A549 (cell line): ENCODE measurements around the gene FUT7.

Experiments used
- CTCF ChIP-seq: fragments of >200 bp; sonication (Bioruptor Twin); formaldehyde crosslinking; IDR thresholded peaks from 3 replicates; pipeline ENCODE4 v1.5.1; 2016
- NR3C1 ChIP-seq: fragments of >200 bp; sonication (Bioruptor Twin); formaldehyde crosslinking; IDR thresholded peaks from 3 replicates; pipeline ENCODE4 v1.6.1; 2017
- PBX3 ChIP-seq: IDR thresholded peaks from 2 replicates; pipeline ENCODE4 v1.6.1; 2012
- POLR2A ChIP-seq: IDR thresholded peaks from 2 replicates; pipeline ENCODE4 v1.6.1; 2012; ENCODE audit warnings: mild to moderate bottlenecking, low read length

- TF ChIP-seq CTCF (no peak), PBX3 (no peak), POLR2A (no peak), NR3C1 (no peak)
Observed at GRCh38 chr9:137006116-137007003, 25.5 kb downstream of the FUT7 start.
